Dendritic cell treated with granulocyte-macrophage colony-stimulating factor and Interleukin-4, amounts not matched to agents 40 ng/mL and 50 ng/mL, for 4 days (primary cell): ENCODE results near the gene GEMIN8.

Source experiments
- H3K27ac Mint-ChIP-seq: one replicate; pipeline ENCODE4 v1.8.0; 2022; ENCODE audit warnings: mild to moderate bottlenecking, mixed read lengths
- H3K27me3 Mint-ChIP-seq: one replicate; pipeline ENCODE4 v1.8.0; 2022; ENCODE audit warnings: mild to moderate bottlenecking, mixed read lengths
- H3K36me3 Mint-ChIP-seq: one replicate; pipeline ENCODE4 v1.8.0; 2022; ENCODE audit warnings: low read depth, mixed read lengths
- H3K4me1 Mint-ChIP-seq: one replicate; pipeline ENCODE4 v1.8.0; 2022; ENCODE audit warnings: low read depth, mixed read lengths
- H3K4me3 Mint-ChIP-seq: one replicate; pipeline ENCODE4 v1.8.0; 2022; ENCODE audit warnings: mild to moderate bottlenecking, moderate library complexity, mixed read lengths
- H3K9me3 Mint-ChIP-seq: one replicate; pipeline ENCODE4 v1.8.0; 2022; ENCODE audit warnings: mixed read lengths
- intact Hi-C: fragments of 100-400 bp; cut with micrococcal nuclease; formaldehyde crosslinking; loops from one replicate; pipeline ENCODE4 v1.15.0; 2022

Gene GEMIN8

DNA sequence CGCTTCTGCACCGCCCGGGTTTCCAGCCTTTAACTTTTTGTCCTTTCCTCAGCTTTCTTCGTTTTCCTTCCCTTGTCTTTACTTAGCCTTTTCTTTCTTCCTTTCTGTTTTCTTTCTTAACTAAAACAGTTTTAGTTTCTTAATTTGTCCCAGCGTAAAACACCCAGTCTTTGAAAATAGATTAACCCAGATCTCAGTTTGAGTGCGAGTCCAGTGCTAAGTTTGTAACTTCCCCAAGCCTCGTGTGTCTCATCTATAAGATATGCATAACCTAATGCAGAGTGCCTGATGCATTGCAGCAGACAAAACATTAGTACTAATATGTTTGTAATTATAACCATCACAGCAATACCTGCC, 460 bp upstream of the GEMIN8 start:
- Mint-ChIP-seq H3K9me3 (no peaks in the 10 kb centered on the region), H3K4me3 (peak overlapping the region; percentile 92), H3K4me1 (peaks cover 18% of the 10 kb centered on the region), H3K27me3 (no peaks in the 10 kb centered on the region), H3K27ac (peak overlapping the region; percentile 98), H3K36me3 (peaks cover 8% of the 10 kb centered on the region)
- intact Hi-C loops: loop anchor here (10.0 kb wide), 1 partner anchor 275 kb away; no protein-coding TSS in a partner anchor

DNA sequence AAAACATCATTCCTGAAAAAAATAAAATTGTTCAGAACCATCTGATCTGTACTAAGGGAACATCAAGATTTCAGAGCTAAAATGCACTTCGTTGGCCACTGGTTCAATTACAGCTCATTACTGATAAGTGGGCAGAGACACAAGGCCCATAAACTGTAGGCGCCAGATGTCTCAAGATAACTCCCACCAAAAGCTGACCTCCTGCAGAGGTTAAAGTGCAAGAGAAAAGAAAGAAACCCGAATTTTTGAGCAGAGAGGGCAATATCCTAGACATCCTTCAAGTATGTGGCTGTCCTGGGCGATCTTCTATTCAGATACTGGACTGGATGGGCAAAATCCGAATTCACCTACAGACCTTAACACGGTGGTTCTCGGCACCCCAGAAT, 660 bp downstream of the GEMIN8 start:
- Mint-ChIP-seq H3K27me3 (no peaks in the 10 kb centered on the region), H3K9me3 (no peaks in the 10 kb centered on the region), H3K36me3 (peaks cover 8% of the 10 kb centered on the region), H3K4me3 (peak overlapping the region; percentile 92), H3K27ac (peak overlapping the region; percentile 98), H3K4me1 (peaks cover 18% of the 10 kb centered on the region)
- intact Hi-C loops: no loop called here

DNA sequence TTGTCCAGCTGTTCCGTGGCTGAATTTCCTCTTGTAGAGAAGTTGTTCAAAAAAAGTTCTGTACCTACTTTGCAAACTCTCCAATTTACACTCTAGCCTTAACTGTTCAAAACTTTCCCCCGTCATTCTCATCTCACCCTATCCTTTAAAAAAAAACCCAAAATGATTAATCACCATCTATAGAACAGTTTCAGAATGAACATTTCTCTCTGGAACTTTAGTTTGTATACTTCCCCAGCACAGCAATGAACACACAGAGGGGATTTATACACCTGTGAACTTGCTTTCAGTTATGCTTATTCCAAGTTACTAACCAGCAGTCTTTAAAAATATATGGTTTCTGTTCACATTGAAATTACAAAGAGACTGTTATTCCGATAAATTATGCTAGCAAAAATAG, 1.2 kb downstream of the GEMIN8 start:
- Mint-ChIP-seq H3K4me1 (peaks cover 18% of the 10 kb centered on the region), H3K27ac (peak overlapping the region; percentile 50), H3K4me3 (no peak overlapping the region), H3K36me3 (peaks cover 8% of the 10 kb centered on the region), H3K27me3 (no peaks in the 10 kb centered on the region), H3K9me3 (no peaks in the 10 kb centered on the region)
- intact Hi-C loops: no loop called here

DNA sequence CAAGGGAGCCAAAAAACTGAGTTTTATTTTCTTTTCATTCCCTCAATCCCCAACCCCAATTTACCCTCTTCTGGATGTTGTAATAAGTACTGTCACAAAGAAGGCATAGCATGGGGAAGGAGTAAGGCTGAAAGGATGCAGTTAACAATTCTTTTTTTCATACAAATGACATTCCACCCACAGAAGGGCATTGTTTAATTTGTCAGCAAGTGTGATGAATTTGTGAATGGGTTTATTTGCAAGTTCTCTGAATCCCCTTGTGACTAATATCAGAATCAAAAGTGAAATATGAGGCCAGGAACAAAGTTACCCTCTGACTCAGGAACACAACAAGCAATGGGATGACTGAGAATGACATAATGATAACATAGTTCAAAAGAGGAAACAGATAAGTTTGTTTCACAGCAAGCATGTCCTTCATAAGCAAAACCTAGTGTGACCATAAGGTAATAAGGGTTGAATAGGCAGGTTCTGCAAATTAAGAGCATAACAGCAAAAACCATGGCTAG, 2.1 kb downstream of the GEMIN8 start:
- intact Hi-C loops: no loop called here
- Mint-ChIP-seq H3K27ac (no peak overlapping the region), H3K4me3 (no peak overlapping the region), H3K9me3 (no peaks in the 10 kb centered on the region), H3K36me3 (peaks cover 8% of the 10 kb centered on the region), H3K27me3 (no peaks in the 10 kb centered on the region), H3K4me1 (peaks cover 18% of the 10 kb centered on the region)

DNA sequence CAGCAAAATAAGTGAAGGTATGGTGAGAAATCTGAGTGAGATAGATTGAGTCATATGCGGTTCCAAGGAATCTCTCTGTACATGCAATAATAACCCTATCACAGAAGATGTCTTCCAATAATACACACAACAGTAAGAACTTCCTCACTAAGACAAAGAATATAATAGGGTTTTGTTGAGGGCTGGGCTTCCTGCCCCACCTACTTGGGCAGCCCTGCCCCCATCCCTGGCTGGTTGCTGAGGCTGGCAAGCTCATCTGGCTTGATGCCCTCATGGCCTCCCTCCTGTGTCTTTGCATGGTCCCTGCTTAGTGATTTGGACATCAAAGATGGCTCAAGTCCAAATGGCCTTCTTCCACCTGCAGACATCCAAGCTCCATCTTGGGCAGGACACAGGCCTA, 2.7 kb downstream of the GEMIN8 start:
- no peaks in the 10 kb centered on the region for H3K27me3 Mint-ChIP-seq
- H3K4me1 Mint-ChIP-seq: peaks cover 18% of the 10 kb centered on the region
- H3K9me3 Mint-ChIP-seq: no peaks in the 10 kb centered on the region
- intact Hi-C loops: no loop called here
- no peak overlapping the region for H3K4me3 Mint-ChIP-seq
- peak overlapping the region; percentile 32 for H3K27ac Mint-ChIP-seq
- peaks cover 8% of the 10 kb centered on the region for H3K36me3 Mint-ChIP-seq

DNA sequence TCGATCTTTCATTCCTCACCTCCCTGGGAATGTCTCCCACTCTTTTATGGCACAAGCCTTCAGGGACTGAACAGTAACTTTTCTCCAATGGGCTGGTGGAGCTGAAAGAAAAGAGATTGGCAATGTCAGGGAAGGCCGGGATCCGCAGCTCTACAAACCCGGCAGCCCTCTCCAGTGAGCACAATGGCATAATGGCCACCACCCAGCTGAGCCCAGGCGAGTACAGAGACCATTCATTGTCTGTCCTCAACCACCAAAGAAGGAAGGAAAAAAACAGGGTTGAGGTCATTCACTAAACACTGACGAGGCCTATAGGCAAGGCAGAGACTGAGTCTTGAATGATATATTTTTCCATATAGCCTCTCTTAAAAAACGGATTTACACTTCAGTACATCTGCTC, 3.6 kb downstream of the GEMIN8 start:
- H3K27ac Mint-ChIP-seq: no peak overlapping the region
- H3K36me3 Mint-ChIP-seq: peaks cover 8% of the 10 kb centered on the region
- H3K4me1 Mint-ChIP-seq: peaks cover 18% of the 10 kb centered on the region
- H3K9me3 Mint-ChIP-seq: no peaks in the 10 kb centered on the region
- H3K4me3 Mint-ChIP-seq: no peak overlapping the region
- intact Hi-C loops: no loop called here
- no peaks in the 10 kb centered on the region for H3K27me3 Mint-ChIP-seq

DNA sequence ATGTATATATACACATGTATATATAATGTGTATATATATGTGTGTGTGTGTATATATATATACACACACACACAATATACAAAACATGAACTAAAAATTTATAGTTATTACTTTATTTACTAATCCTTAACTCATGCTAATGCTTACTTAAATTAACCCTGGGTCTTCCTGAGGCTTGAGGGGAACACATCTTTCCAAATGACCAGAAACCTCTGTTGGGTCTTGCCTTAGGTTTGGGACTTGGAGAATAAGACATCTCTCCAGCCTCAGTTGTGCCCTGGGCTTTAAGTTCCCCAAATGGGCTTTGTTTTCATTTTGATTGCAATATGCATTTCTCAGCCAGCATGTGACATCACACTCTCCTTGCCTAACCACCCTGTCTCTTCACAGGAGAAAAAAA, 7.7 kb downstream of the GEMIN8 start:
- Mint-ChIP-seq H3K36me3 (no peaks in the 10 kb centered on the region), H3K4me3 (no peak overlapping the region), H3K9me3 (no peaks in the 10 kb centered on the region), H3K4me1 (peaks cover 5% of the 10 kb centered on the region), H3K27me3 (no peaks in the 10 kb centered on the region), H3K27ac (no peak overlapping the region)
- intact Hi-C loops: no loop called here

DNA sequence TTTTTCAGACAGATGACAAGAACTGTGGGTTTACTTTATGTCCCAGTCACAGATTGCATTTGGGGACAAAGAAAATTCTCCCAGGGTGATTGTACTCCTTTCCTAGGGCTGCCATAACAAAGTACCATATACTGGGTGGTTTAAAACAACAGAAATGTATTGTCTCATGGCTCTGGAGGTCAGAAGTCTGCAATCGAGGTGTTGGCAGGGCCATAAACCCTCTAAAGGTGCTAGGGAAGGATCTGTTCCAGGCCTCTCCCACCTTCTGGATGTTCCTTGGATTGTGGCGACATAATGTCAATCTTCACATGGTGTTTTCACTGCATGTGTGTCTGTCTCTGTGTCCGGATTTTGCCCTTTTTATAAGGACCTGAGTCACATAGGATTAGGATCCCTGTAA, 12.3 kb downstream of the GEMIN8 start:
- H3K36me3 Mint-ChIP-seq: peaks cover 18% of the 10 kb centered on the region
- intact Hi-C loops: no loop called here
- H3K27ac Mint-ChIP-seq: no peak overlapping the region
- H3K4me1 Mint-ChIP-seq: no peaks in the 10 kb centered on the region
- H3K4me3 Mint-ChIP-seq: no peak overlapping the region
- H3K9me3 Mint-ChIP-seq: no peaks in the 10 kb centered on the region
- H3K27me3 Mint-ChIP-seq: no peaks in the 10 kb centered on the region

DNA sequence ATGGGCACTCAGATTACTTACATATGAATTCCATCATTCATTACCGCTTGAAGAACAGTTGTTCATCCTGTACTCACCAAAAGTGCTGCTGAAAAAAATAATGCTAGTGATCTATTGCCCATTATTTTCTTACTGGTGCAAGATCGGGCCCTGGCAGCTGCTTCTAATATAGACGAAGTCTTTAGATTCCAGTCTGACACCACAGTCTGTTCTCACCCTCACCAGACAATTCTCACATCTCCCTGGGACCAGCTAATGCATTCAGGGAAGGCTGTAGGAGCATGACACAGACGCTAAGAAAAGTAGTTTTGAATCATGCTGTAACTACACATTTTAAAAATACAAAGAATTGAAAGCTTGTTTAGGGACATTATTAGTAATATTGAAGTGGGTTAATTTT, 13.8 kb downstream of the GEMIN8 start:
- intact Hi-C loops: no loop called here
- H3K4me3 Mint-ChIP-seq: no peak overlapping the region
- peaks cover 18% of the 10 kb centered on the region for H3K36me3 Mint-ChIP-seq
- no peaks in the 10 kb centered on the region for H3K4me1 Mint-ChIP-seq
- H3K27me3 Mint-ChIP-seq: no peaks in the 10 kb centered on the region
- no peak overlapping the region for H3K27ac Mint-ChIP-seq
- H3K9me3 Mint-ChIP-seq: no peaks in the 10 kb centered on the region

DNA sequence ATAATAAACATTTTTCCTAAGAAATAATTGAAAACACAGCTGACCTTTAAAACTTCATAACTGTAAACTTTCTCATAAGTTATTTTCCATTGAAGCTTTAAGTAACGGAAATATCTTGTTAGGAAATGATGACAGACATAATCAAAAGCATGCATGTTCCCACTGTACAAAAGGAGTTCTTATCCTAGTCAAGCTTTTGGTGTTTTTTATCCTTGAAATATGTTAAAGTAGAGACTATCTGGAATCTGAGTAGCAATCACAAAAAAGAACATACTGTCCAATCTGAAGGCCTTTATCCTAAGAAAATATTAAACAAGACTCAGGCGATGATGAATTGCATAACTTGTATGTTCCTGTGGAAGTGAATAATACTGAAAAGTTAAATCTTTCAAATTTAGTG, 14.4 kb downstream of the GEMIN8 start:
- H3K4me1 Mint-ChIP-seq: no peaks in the 10 kb centered on the region
- peaks cover 18% of the 10 kb centered on the region for H3K36me3 Mint-ChIP-seq
- no peak overlapping the region for H3K4me3 Mint-ChIP-seq
- H3K27ac Mint-ChIP-seq: no peak overlapping the region
- intact Hi-C loops: no loop called here
- H3K9me3 Mint-ChIP-seq: no peaks in the 10 kb centered on the region
- H3K27me3 Mint-ChIP-seq: no peaks in the 10 kb centered on the region

DNA sequence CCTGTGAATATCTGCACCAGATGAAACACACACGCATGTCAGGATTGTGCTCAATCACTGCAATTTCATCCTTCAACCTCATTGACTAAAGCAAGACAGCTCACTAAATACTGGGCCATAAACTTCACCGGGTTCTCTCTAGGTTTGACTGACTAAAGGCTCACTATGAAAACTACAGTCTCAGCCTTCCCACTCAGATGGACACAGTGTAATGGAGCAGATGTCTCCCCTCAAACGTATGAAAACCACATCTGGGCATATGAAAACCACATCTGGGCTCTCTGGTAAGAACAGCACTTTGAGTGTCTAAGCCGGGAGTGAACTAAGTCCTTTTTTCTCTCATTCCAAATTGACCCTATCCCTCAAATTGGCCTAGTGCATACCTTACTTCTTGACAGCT, 15.2 kb downstream of the GEMIN8 start:
- no peaks in the 10 kb centered on the region for H3K4me1 Mint-ChIP-seq
- intact Hi-C loops: no loop called here
- no peaks in the 10 kb centered on the region for H3K9me3 Mint-ChIP-seq
- no peaks in the 10 kb centered on the region for H3K27me3 Mint-ChIP-seq
- H3K4me3 Mint-ChIP-seq: no peak overlapping the region
- no peak overlapping the region for H3K27ac Mint-ChIP-seq
- H3K36me3 Mint-ChIP-seq: peaks cover 20% of the 10 kb centered on the region

DNA sequence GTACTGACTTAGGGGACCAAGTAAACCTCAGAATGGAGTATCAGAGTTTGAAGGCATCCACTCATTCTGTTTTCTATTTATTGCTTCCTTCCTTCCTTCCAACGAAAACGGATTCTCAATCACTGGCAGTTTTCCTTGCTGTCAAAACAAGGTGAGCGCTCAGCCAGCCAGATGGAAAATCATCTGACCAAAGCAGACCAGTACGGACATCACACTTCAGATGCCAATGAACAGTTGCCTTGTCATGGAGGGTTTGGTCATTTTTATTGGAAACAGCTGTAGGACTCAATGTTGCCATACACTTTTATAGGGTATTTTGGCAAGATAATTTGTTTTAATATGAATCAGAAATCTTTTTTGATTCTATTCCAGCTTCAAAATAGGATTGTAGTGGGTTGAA, 16.6 kb downstream of the GEMIN8 start:
- H3K9me3 Mint-ChIP-seq: no peaks in the 10 kb centered on the region
- no peak overlapping the region for H3K27ac Mint-ChIP-seq
- peaks cover 35% of the 10 kb centered on the region for H3K36me3 Mint-ChIP-seq
- no peaks in the 10 kb centered on the region for H3K4me1 Mint-ChIP-seq
- no peaks in the 10 kb centered on the region for H3K27me3 Mint-ChIP-seq
- no peak overlapping the region for H3K4me3 Mint-ChIP-seq
- intact Hi-C loops: no loop called here

DNA sequence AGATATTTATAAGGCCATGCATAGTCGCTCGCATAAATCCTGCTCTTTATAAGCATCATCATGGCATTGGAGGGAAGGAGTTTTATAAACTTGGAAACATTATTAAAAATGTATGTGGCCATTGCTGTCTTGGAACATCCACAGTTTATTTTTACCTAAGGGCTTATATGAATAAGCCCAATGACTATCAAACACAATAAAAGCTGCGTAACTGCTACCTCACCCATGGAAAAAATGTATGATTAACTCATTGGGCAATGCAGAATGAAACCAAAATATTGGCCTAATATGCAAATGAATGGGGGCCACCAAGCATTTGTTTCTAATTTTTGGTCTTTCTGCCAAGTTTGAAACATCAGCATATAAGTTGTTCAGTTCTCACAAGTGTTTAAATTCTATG, 19.1 kb downstream of the GEMIN8 start:
- Mint-ChIP-seq H3K27ac (no peak overlapping the region), H3K4me3 (no peak overlapping the region), H3K27me3 (no peaks in the 10 kb centered on the region), H3K36me3 (peaks cover 51% of the 10 kb centered on the region), H3K9me3 (no peaks in the 10 kb centered on the region), H3K4me1 (no peaks in the 10 kb centered on the region)
- intact Hi-C loops: no loop called here

DNA sequence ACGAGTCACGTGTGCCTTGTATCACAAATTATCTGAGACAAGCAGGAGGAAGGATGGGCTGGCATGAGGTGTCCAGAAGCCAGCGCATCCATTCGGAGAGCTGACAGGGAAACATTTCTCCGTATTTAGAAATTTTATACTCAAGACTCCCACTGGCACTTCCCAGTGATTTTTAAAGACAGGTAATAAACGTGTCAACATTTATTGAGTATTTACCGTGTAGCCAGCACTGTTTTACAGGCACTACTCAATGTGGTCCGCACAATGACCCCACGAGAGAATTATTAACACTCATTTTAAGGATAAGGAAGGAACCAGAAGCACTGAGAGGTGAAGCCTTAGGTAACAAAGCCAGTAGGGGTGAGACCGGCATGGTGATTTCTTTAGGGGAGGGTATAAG, 23.2 kb downstream of the GEMIN8 start:
- Mint-ChIP-seq H3K4me3 (no peak overlapping the region), H3K27me3 (no peaks in the 10 kb centered on the region), H3K9me3 (no peaks in the 10 kb centered on the region), H3K27ac (no peak overlapping the region), H3K36me3 (peaks cover 33% of the 10 kb centered on the region), H3K4me1 (no peaks in the 10 kb centered on the region)
- intact Hi-C loops: no loop called here

DNA sequence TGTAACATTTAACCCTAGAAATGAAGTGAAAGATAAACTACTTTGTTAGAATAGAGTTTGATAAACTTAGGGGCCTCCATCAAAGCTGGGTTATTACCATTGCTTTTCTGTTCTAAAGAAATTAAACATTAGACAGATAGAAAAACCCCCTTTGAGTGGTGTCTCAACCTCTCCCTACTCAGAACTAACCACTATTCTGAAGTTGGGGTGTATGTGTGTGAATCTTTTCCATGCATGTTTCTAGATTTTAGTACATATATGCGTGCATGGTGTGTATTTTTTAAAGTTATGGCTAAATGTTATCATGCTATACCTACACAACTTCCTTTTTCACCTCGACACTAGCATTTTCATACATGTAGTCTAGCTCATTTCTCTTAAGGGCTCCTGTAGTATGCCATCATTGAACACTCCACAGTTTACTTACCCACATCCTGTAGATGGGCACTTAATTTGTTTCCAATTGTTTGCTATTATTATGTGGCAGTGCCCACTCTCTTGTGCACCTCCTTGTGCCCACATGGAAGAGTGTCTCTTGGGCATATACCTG, 25.7 kb downstream of the GEMIN8 start:
- Mint-ChIP-seq H3K36me3 (peaks cover 25% of the 10 kb centered on the region), H3K4me3 (no peak overlapping the region), H3K27ac (no peak overlapping the region), H3K9me3 (no peaks in the 10 kb centered on the region), H3K4me1 (no peaks in the 10 kb centered on the region), H3K27me3 (no peaks in the 10 kb centered on the region)
- intact Hi-C loops: no loop called here
